RWPE2 (cell line): ENCODE measurements around the gene ZSCAN23.
"Not testable (repeated sequence)": the region's sequence is repeated elsewhere in the genome, so short reads cannot be mapped to it uniquely, and the experiment has no call there.

Experiments
- ATAC-seq: fragments of 200-7000 bp; cut with Tn5 transposase; 3 replicates; pipeline ENCODE4 v1.9.1; 2021; ENCODE audit warnings: low read depth
- DNase-seq: peaks from one replicate; pipeline ENCODE4 v3.0.0-alpha.2; 2020; ENCODE audit warnings: low spot score
- H3K27ac ChIP-seq: fragments of 450-650 bp; 2 replicates; pipeline ENCODE4 v1.5.1; 2017; ENCODE audit warnings: mild to moderate bottlenecking; ENCODE audit not compliant: poor library complexity, severe bottlenecking
- H3K27me3 ChIP-seq: fragments of 250-450 bp; sonication (Bioruptor Pico); 2 replicates; pipeline ENCODE4 v1.5.1; 2021; ENCODE audit warnings: mild to moderate bottlenecking, moderate library complexity; ENCODE audit not compliant: insufficient read depth, poor library complexity, severe bottlenecking
- H3K36me3 ChIP-seq: fragments of 250-450 bp; sonication (Bioruptor Pico); 2 replicates; pipeline ENCODE4 v1.5.1; 2020; ENCODE audit warnings: low read depth, mild to moderate bottlenecking, moderate library complexity
- H3K4me1 ChIP-seq: fragments of 250-450 bp; sonication (Bioruptor Pico); 2 replicates; pipeline ENCODE4 v1.5.1; 2021; ENCODE audit warnings: mild to moderate bottlenecking, moderate library complexity; ENCODE audit not compliant: insufficient read depth, poor library complexity, severe bottlenecking
- H3K4me3 ChIP-seq: fragments of 250-450 bp; sonication (Bioruptor Pico); 2 replicates; pipeline ENCODE4 v1.5.1; 2021; ENCODE audit warnings: mild to moderate bottlenecking, moderate library complexity; ENCODE audit not compliant: severe bottlenecking
- H3K9me3 ChIP-seq: fragments of 250-450 bp; sonication (Bioruptor Pico); 2 replicates; pipeline ENCODE4 v1.5.1; 2021; ENCODE audit warnings: mild to moderate bottlenecking, moderate library complexity; ENCODE audit not compliant: severe bottlenecking
- CTCF ChIP-seq: fragments of 450-650 bp; IDR thresholded peaks from one replicate; pipeline ENCODE4 v1.5.1; 2017; ENCODE audit warnings: mild to moderate bottlenecking, moderate library complexity; ENCODE audit not compliant: poor library complexity, severe bottlenecking

Gene ZSCAN23

DNA sequence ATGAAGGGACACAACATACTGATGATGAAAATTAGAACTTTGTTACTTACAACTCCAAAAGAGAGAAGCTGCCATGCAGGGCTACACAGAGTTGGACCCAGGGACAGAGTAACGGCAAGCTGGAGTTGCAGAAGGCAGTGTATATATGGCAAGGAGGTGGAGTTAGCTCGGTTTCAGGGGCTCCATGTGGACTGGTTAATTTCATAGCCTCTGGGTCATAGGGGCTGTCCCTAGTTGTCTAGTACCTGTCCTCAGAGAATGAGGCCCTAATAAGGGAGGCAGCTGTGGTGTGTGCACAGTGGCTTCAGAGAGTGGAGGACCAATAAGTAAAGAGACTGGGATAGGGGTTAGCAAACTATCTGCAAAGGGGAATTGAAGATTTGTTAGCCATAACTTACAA is 35.9 kb downstream of the ZSCAN23 start:
- no peaks in the 10 kb centered on the region for H3K9me3 ChIP-seq
- H3K4me1 ChIP-seq: no peaks in the 10 kb centered on the region
- ATAC-seq: no peak
- no peak overlapping the region for H3K27ac ChIP-seq
- H3K4me3 ChIP-seq: no peak overlapping the region
- DNase-seq: no peak
- H3K36me3 ChIP-seq: no peaks in the 10 kb centered on the region
- no peak for TF ChIP-seq CTCF
- no peaks in the 10 kb centered on the region for H3K27me3 ChIP-seq

DNA sequence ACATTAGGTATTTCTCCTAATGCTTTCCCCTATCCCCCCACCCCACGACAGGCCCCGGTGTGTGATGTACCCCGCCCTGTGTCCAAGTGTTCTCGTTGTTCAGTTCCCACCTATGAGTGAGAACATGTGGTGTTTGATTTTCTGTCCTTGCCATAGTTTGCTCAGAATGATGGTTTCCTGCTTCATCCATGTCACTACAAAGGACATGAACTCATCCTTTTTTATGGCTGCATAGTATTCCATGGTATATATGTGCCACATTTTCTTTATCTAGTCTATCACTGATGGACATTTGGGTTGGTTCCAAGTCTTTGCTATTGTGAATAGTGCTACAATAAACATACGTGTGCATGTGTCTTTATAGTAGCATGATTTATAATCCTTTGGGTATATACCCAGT is 39.4 kb downstream of the ZSCAN23 start:
- not testable (repeated sequence) for ATAC-seq, H3K27me3 ChIP-seq, H3K4me3 ChIP-seq, DNase-seq, H3K36me3 ChIP-seq, H3K27ac ChIP-seq, H3K4me1 ChIP-seq, H3K9me3 ChIP-seq

GRCh38 chr6:28402197-28402596 is 41.1 kb downstream of the ZSCAN23 start:
- Histone ChIP-seq H3K36me3 (peaks cover 12% of the 10 kb centered on the region), H3K9me3 (no peaks in the 10 kb centered on the region), H3K27me3 (no peaks in the 10 kb centered on the region), H3K4me1 (peaks cover 9% of the 10 kb centered on the region), H3K4me3 (no peak overlapping the region), H3K27ac (no peak overlapping the region)
- DNase-seq (no peak), ATAC-seq (no peak)
- no peak for TF ChIP-seq CTCF

DNA sequence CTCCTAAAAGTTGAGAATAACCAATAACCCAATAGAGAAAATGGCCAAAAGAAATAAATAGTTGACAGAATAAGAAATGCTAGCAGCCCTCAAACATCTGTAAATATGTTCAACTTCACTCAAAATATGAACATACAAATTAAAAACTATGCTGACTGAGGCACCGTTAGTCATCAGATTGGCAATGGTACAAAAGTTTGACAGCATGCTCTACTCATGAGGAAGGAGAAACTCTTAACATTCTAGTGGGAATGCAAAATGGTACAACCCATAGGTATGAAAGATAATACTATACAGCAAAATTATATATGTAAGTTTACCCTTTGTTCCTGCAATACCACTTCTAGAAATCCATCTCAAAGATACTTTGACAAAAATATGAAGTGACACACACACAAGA is 42.1 kb downstream of the ZSCAN23 start:
- Histone ChIP-seq H3K4me3 (no peak overlapping the region), H3K27ac (no peak overlapping the region), H3K9me3 (no peaks in the 10 kb centered on the region), H3K27me3 (no peaks in the 10 kb centered on the region), H3K4me1 (peaks cover 19% of the 10 kb centered on the region), H3K36me3 (peaks cover 22% of the 10 kb centered on the region)
- DNase-seq: no peak
- no peak for ATAC-seq
- no peak for TF ChIP-seq CTCF

GRCh38 chr6:28400122-28400451 is 43.2 kb downstream of the ZSCAN23 start:
- Histone ChIP-seq H3K9me3 (no peaks in the 10 kb centered on the region), H3K4me3 (peak overlapping the region; percentile 59), H3K27me3 (no peaks in the 10 kb centered on the region), H3K27ac (peak overlapping the region; percentile 63), H3K36me3 (peaks cover 31% of the 10 kb centered on the region), H3K4me1 (peaks cover 20% of the 10 kb centered on the region)
- no peak for ATAC-seq
- DNase-seq: no peak
- TF ChIP-seq CTCF: no peak
